ENCODE data around the gene PRIMA1.

PRIMA1 gene

DNA sequence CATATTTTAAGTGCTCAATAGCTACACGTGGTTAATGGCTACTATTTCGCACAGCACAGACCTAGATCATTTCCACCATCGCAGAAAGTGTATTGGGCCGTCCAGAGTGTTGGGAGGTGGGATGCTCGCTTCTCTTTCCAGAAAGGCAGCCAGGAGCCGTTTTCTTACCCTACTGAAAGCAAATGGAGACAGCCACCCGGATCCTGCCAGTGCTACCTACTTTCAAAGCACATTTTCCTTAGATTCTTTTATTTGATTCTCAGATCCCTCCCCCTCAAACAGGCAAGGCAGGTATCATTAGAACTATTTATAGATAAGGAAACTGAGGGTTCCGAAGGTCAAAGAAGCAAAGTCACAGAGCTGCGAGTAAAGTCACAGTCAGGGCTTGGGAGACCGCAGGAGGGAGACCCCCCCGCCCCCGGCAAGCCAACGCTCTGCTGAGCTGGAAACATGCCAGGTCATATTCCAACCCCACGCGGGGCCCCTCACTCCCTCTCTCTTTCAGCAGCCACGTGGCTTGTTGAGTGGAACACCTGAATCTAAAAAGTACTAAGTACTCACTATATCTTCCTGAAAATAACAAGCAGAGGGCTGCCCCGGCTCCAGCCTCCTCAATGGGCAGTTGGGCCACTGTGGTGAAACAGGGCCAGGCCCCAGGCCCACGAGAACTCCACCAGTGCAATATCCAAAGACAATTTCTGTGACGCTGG lies 36.2 kb downstream of the PRIMA1 start:
- no peak for DNase-seq

DNA sequence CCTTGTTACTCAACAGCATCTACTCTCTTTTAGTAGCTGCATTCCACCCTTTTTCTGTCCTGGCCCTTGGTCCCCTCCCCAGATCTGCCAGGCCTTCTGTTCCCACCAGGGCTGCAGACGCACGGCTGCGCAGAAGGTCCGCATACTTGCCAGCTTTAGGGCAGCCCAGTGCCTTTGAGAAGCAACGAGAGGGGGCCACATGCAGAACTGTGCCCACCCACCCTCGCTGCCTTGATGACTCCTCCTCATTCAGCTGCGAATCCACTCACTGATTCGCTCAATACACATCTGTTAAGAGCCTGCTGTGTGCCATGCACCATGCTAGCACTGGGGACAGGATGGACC lies 39.2 kb downstream of the PRIMA1 start:
- DNase-seq = no peak

DNA sequence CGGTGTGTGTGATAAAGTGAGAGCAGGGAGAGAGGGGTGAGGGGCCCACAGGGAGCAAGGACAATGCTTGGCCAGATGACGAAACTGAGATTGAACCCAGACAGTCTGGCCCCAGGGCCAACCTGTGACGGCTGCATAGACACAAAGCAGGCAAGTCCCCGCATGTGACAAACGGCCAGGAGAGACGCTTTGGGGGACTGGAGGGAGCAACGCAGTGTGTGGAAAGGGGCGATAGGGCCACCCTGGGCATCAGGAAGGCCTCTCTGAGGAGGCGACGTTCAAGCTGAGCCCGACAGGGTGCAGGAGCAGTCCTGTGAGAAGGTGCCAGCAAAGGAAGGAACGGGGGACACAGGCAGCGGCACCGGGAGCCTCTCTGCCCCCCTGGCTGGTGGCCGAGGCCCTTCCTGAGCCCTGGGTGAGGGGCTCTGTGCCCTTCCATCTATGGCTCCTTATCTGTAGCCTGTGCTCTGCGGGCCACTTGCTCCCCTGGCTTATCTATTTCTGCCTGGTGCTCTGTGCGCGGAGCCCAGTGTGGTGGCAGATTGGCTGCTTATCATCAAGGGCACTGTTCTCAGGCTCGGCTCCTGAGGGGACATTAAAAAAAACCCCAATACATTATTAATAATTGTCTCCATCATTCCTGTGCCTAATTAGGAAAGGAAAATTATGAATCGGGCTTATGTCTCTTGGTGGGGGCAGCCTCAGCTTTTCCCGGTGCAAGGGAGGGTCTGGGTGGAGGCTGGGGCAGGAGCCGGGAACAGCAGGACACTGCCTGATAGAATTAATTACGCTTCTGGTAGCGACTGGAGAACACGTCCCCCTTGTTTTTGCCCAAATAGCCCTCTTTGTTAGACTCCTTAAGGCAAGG lies 39.8 kb downstream of the PRIMA1 start:
- DNase-seq = peak; percentile 92

DNA sequence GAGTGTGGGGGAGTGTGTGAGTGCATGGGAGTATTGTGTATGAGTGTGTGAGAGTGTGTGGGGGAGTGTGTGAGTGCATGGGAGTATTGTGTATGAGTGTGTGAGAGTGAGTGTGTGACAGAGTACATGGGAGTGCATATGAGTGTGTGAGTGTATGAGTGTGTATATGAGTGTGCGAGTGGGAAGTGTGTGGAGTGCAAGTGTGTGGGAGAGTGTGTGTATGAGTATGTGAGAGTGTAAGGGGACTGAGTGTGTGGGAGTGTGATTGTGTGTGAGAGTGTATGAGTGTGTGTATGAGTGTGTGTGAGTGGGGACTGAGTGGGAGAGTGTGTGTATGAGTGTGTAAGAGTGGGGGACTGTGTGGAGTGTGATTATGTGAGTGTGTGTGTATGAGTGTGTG lies 40.7 kb downstream of the PRIMA1 start:
- no peak for DNase-seq

DNA sequence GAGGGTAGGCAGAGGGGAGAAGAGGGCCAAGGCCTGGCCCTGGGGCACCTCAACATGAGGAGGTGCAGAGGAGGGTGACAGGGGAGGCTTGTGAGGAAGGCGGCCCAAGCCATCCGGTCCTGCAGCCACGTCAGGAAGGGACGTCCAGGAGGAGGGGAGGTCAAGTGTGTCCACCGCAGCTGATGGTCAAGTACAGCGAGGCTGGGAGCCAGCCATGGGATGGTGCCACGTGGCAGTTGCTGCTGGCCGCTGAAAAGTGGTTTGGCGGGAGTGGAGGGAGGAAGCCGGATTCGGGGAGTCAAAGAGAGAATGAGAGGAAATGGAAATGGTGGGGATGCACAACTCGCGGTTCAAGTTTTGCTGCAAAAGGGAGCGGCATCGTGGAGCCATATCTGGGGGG lies 41.2 kb downstream of the PRIMA1 start:
- peak; percentile 15 for DNase-seq

DNA sequence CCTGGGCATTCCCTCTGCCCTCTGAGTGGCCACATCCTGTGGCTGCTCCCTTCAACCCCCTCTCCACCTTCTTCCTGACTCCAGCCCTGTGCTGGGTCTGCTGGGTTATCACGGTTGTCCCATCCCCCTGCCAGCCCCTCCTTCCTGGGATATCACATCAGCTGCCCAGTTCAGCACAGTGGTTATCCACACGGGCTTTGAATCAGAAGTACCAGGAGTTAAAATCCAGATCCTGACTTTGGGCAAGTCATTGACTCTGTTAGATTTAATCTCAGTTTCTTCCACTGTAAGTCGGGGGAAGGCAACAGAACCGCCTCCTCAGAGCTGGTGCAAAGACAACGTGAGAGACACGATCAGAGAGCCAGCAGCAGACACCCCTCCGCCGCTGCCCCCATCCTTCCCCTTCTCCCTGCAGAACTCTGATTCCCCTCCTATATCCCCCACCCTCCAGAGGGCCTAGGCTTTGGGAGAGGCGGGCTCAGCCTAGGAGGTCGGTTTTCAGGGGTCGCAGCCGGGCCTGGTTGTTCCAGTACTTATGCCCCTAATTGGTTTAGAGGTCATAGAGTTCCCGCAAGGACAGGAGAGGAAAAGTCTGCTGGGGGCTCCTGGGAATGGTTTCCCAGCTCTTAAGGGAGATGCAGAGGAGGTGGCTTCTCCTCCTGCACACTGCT lies 42.5 kb downstream of the PRIMA1 start:
- peak; percentile 21 for DNase-seq

DNA sequence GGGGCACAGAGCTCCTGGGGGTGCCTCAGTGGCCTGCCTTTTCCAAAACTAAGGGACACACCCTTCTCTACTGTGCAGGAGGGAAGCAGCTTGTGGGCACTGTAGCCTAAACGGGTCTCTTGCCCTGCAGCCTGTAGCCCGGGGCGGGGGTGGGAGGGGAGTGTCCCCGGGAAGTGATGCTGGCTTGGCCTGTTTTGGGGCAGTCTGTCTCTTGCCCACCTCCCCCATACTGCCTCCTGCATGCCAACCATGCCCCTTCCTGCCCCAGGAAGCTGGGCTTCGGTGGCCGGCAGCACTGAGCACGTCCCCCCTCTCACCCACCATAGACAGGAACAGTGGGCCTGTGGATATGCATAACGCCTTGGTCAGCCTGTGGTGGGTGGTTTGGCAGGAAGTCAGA lies 43.4 kb downstream of the PRIMA1 start:
- peak; percentile 34 for DNase-seq

DNA sequence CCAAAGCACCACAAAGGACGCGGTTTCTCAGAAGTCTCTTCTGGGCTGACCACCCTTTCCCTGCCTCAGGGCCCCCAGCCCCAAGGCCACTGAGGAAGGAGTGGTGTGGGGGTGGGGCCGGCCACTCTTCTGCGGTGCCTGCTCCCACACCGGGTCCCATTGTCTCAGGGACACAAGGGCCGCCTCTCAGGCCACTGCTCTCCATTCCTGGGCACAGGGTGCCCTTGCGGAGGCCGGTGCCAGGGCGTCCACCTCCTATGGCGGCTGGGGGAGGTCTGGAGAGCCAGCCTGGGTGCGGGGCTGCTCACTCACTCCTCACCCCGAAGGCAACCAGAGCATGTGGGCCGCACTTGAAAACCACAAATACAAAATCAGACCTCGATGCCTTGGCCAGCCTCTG lies 44.1 kb downstream of the PRIMA1 start:
- no peak for DNase-seq

DNA sequence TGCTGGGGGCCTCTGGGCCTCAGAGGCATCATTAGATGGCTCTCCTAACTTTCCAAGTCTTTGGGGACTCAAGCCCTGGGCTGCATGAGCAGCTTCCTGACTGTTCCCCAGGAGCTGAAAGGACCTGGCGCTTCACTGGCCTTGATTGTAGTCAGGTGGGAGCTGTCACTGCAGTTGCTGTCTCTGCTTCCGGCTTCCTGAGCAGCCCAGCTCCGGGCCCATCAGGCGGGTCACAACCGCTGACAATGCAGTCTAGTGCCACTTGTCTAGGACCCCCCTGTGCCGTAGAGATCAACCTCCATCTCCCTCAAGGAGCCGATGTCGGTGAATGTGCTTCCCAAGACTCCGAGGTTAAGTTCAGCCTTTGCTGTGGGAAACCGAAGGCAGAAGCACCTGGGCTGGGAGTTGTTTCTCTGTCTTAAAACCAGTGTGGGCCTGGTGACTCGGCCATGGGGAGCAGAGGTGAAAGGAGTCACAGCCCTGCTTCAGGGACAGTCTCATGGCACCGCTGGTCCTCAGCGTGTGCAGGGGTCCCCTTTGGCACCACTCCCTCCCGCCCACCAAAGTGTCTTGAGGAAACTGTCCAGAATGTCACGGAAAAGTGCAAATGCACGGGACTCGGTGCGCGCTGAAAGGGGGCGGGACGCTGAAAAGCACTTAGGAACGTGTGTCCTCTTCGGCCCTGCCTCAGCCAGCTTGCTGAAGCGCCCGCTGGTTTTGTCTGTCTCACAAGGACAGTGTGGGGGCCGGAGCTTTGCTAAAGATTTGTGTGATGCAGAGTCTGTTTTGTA lies 44.8 kb downstream of the PRIMA1 start:
- DNase-seq = no peak

DNA sequence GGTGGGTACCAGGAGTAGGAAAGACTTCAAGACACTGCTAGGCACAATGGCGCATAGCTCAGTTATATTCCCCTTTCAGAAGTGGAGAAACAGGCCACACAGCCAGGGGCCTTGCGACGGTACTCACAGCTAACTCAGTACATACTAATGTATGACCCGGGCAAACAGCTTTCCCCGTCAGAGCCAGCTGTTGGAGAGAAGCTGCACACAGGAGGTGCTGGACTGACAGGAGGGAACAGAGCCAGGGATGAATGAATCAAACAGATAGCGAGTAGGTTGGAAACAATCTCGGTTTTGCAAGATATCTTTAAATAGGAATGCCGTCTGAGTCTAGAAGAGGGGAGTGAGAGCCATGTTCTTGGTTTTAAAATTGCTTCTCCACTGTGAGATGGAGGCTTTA lies 45.5 kb downstream of the PRIMA1 start:
- DNase-seq = no peak

DNA sequence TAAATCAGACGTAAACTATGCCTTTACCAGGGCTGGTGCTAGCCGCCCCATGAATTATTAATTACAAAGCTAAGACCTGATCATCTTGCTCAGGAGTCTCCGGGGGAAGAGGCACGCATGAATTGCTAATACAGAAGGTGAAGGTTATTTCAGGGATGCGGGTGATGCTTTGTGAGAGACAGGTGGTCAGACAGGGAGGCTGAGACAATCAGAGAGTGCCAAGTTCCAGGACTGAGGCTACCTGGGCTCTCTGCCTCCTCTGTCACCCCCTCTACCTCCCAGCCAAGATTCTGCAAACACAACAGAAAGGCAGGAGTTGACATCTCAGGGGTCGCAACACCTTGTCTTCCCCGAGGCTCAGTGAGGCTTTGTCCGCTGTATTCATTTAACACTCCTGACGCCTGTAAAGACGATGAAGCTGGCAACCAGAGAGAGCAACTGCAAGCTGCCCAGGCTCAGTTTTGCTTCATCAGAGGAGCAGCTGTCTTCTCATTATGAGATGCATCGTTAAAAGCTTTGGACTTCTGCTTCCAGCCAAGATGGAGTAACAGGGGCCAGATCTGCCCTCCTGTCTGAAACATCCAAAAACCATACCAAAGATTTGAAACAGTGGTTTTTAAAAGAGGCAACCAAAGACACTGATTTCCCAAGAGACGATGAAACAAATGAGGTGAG lies 46.6 kb downstream of the PRIMA1 start:
- DNase-seq = no peak

DNA sequence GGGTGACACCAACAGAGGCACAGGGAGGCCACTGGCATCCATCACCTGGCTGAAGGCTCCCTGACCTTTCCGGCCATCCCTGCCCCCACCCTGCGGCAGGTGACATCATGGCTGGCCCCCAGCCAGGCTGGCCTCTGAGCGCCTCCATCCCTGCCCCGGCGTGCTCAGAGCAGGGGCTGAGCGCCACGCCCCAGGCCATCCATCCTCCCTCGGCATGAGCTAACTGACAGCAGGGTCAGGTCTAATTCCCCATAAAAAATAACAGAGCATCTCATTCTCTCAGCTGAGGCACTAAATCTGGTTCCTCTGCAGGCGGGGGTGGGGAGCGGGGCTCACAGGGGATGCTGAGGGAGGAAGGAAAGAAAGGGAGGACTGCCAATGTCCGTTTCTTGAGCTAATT lies 50.7 kb downstream of the PRIMA1 start:
- no peak for DNase-seq

DNA sequence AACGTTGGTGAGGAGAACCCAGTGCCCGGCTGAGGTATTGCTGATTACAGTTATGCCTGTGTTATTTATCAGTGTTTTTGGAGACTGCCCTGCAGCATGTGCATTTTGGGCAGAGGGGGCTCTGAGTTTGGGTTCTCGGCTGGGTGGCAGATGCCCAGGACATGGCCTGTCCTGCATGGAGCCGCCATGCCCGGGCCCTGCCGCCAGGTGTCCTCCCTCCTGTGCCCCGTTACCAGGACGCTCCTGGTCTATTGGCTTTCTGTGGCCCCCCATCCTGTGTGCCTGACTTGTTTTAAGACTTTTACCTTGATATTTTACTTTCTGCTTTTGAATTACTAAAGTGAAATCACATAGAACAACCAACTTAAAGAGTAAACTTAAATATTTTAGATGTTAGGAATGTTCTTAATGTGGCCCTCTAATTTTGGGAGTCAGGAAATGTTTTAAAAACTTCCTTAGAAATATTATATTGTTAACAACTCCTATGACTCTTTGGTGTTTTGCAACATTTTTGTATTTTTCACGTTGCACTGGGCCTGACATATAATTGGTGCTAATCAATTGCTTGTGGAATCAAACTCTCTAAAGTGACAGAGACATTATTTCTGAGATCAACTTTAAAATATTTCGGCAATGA lies 51.8 kb downstream of the PRIMA1 start:
- DNase-seq = peak; percentile 21

DNA sequence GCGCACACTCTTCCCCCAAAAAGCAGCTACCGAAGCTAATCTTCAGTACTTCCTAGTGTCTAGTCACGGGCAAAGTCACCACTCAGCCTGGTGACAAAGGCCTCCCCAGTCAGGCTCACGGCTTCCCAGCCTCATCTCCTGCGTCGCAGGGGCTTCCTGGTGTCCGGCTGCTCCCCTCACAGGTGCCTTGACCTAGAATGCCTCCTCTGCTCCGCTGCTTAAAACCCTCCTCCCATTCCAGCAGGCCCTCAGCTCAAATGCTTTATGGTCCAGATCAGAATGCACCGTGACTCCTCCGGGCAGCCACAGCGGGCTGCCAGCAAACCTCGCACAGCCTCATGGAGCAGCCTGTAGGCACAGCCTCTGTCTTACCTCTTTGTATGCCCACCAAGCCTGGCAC lies 53.1 kb downstream of the PRIMA1 start:
- DNase-seq = no peak

DNA sequence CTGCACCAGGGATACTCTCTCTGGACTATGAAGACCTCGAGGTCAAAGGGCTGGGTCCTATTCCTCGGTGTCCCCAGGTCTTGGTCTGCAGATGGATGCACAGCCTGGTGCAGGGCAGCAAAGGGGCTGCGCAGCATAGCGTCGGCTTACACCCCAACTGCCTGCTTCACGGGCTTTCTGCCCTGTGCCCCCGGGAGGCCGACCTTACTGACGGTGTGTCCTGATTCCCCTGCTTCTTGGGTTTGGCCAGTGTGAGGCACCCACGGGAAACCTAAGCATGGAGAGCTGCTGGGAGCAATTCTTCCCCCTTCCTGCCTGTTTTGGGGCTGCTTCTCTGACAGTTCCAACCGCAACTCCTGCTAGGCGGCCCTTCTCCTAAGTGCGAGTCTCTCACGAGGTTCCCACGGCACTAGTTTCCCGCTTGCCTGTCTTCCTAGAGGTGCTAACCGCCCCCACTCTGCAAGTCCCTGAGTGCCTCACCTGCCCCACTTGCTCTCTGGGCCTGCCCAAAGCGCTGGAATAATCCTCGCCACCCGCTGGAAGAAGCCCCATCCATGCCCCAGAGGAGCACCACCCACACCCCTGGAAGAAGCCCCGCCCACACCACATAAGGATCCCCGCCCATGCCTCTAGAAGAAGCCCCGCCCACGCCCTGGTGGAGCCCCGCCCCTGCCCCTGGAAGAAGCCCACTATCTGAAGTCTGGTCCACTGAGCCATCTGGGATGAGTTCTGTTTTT lies 54.0 kb downstream of the PRIMA1 start:
- peak; percentile 69 for DNase-seq

DNA sequence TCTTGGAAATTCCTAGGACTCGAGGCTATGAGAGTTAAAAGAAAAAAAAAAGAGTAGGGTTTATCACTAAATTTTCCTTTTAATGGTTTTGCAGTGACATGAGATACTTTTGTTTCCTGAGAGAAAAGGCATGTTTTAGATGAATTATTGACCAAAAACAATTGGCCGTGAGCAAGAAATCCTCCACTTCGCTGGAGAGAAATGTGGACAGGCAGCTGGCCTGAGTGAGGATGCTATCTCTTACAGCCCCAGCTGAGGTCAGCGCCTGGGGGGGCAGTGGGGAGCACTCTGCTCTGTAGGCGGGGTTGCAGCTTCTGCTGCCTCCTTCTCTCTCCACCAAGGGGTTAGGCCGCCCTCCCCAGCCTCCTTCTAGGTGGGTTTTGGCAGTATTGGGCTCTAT lies 54.7 kb downstream of the PRIMA1 start:
- no peak for DNase-seq

DNA sequence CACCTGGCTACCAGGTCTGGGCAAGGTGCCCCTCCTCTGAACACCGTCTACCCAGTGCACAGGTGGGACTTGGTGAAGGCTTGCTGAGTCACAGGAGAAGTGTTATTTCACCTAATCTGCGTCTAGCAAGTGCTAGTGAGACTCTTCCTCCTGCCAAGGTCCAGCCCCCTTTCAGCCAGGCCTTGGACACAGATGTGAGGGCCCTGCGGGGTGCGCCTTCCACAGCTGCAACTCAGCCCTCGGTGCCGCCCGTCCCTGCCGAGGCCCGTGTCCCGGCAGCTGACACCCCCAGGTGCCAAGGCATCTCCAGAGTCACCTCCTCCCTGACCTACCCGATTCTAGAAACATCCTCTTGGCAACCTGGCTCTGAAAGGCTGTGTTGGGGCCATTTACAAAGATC lies 55.1 kb downstream of the PRIMA1 start:
- no peak for DNase-seq

DNA sequence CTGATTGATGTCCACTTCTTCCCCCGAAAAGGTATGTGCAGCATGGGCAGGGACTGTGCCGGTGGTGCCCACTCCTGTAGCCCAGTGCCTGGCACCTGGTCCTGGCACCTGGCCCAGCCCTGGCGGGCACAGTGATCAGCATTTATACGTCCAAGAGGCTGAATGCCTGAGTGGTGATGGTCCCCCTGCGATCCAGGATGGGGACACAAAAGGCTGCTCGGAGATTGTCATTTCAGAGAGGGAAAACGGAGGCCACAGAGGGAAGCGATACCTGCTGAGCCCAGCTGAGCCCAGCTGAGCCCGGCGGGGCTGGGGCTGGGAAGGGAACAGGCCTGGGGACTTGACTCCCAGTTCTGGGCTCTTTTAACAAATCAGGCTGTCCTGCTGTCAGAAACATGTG lies 55.8 kb downstream of the PRIMA1 start:
- DNase-seq = no peak

DNA sequence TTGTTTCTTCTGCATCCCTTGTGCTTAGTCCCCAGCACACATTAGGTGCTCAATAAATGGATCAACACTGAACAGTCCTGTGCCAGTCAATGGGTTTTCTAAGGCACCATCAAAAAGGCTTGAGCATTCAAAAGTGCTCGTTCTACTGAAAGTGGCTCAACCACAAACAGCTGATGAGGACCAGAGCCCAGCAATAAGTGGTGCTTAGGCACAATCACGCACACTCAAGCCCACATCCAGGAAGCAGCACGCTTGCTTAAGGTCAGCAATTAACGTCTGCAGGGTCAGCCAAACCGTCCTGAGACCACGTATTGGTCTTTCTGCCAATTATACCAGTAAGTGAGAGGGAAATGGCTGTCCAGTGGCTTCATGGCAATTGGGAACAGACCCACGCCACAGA lies 56.5 kb downstream of the PRIMA1 start:
- no peak for DNase-seq

DNA sequence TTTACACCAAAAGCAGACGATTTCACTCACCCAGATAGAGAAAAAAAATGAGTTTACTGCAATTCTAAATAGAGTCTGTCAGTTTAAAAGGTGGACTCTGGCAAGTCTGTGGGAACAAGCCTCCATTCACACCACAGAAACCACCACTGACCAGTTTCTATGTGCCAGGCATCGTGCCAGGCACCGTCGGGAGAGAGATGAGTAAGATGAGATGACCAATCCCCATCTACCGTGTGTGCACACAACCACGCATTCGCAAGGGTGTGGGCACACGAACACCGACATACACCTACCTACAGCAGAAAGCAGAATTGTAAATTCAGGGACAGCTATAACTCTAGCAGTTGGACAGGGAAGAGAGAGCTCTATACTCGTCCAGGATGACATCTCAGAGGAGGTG lies 58.3 kb downstream of the PRIMA1 start:
- no peak for DNase-seq

DNA sequence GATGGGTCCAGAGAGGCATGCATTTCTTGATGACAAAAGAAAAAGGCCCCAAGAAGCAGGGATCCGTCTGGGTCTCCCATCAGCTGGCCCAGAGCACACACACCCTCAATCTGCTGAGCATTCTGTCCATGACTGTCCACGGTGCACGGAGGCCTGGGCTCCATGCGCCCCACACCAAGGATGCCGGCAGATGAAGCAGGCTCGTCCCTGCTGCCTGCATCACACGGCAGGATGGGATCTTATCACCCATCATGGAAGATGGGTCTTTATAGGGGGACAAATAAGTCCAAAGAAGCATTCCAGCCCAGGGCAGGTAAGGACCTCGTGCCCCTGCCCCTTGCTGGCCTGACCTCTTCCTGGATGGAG lies 59.7 kb downstream of the PRIMA1 start:
- DNase-seq = no peak
